HG02885 (cell line): ENCODE data around the gene ALDH1A1.

Source experiments
- ATAC-seq: cut with Tn5 transposase; IDR thresholded peaks from one replicate; pipeline ENCODE4 v1.9.1; 2021; ENCODE audit warnings: mild to moderate bottlenecking; ENCODE audit not compliant: unreplicated experiment, poor library complexity

ALDH1A1 gene

DNA sequence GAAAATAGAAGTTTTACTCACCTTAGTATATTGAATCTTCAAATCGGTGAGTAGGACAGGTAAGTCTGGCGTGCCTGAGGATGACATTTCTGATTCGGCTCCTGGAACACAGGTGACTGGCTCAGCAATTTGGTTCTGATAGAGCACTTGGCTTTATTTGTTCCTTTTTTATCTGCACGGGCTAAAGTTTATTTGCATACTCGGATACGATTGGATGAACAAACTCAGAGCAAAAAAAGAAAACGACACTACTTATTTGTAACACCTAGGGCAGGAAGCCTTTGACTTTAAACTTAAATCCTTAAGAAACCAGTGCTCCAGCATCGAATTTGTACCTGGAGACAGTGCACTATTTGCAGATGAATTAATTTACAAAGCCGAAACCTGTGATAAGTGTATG lies at the start of gene ALDH1A1:
TSS of gene ALDH1A1 (minus strand) at position 140 of the 400 bp plus-strand sequence. CDS start at position 87, 53 bp downstream.
- ATAC-seq, result no peak

DNA sequence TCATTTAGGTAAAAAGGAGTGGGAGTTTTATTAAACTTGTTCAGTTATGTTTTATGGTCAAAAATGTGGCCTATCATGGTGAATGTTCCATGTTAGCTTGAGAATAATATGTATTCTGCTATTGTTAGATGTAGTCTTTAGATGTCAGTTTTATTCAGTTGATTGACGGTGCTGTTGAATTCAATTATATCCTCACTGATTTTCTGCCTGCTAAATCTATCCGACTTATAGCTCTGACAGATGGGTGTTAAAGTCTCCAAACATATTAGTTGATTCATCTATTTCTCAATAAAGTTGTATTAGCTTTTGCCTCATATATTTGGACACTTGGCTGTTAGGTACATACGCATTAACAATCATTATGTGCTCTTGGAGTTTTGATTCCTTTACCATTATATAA lies 49.0 kb upstream of the ALDH1A1 start:
- no peak for ATAC-seq

- no peak for ATAC-seq
Observed at GRCh38 chr9:72998363-72998762, 45.5 kb upstream of the ALDH1A1 start.

- ATAC-seq, result no peak
Observed at GRCh38 chr9:72997387-72997995, 44.6 kb upstream of the ALDH1A1 start.

DNA sequence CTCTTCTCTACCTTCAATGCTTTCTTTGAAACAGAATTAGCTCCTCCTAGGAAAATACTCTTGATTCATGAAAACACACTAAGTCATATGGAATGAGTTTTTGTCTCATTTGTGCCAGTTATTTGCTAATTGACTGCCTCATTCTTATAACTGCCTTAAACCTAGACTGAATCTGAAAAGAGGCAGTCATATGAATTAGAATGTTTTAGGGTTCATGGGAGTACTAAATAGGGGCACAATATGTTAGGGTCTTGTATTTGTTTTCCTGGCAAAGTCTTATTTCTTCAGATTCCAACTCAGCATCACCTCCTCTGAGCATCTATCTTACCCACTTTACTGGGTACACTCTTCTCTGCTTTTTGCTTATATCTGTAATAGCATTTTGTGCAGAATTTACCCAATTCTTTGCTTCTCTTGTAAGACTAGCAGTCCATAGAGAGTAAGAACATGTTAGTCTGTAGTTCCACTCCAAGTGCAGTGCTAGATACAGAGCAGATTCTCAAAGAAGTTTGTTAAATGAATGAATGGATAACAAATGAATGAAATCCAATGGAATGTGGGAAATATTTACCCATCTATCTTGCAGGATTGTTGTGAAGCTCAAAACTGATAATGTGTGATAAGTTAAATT lies 43.9 kb upstream of the ALDH1A1 start:
- no peak for ATAC-seq

DNA sequence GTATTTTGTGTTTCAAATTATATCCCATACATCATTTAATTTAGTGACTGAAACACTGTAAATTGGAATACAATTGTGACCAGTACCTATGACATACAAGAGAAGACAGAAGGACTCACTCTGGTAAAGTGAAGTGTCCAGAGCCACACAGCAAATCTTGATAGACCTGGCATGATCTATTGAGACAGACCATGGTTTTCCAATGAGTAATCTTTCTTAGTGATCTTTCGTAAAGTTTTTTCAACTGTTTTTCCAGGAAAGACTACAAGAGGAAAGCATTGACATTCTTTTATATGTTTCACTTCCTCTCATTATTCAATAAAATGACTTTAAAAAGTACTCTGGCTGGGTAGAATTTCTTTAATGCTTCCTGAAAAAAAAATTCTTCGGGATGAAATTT lies 43.3 kb upstream of the ALDH1A1 start:
- ATAC-seq, result no peak

DNA sequence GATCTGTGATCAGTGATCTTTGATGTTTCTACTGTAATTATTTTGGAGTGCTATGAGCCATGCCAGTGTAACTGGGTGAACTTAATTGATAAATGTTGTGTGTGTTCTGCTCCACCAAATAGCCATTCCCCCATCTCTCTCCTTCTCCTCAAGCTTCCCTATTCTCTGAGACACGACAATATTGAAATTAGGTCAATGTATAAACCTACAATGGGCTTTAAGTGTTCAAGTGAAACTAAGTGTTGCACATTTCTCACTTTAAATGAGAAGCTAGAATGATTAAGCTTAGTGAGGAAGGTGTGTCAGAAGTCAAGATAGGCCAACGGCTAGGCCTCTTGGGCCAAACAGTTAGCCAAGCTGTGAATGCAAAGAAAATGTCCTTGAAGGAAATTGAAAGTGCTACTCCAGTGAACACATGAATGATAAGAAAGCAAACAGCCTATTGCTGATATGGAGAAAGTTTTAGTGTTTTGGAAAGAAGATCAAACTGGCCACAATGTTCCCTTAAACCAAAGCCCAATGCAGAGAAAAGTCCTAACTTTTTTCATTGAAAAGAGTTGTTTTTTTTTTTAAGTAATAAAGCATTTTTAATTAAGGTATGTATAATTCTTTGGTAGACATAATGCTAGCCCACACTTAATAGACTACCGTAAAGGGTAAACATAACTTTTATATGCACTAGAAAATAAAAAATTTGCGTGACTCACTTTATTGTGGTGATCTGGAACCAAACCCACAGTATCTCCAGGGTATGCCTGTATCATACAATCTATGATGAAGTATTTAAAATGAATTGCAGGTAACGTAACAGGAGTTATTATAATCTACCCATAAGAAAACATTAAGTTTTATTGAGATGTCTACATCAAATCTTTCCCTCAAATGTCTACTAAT lies 42.5 kb upstream of the ALDH1A1 start:
- ATAC-seq, result no peak

- no peak for ATAC-seq
Observed at GRCh38 chr9:72991772-72992171, 38.9 kb upstream of the ALDH1A1 start.

- ATAC-seq, result no peak
Observed at GRCh38 chr9:72990397-72991182, 37.7 kb upstream of the ALDH1A1 start.

DNA sequence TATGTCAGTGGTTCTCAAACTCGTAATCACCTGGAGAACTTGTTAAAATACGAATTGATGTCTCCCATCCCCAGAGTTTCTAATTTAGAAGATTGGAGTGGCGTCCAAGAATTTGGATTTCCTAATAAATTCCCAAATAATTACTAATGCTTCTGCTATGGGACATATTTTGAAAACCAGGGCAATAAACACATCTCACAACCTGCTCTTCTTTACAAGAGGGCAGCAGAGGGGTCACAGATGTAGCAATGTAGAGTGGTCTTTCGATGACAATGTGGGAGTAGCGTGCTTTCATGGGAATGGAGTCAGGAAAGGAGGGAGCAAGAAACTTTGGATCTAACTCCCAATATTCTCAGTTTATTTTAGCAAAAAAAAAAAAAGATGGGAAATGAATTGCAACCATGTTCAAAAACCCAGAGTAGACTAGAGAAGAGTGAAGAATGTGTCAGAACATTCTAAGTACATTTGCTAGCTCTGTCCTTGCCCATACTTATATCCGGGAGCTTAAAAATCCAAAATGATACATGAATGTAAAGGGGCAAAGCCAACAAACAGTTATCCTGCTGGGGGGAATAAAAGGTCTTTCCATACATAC lies 33.8 kb upstream of the ALDH1A1 start:
- ATAC-seq, result no peak

DNA sequence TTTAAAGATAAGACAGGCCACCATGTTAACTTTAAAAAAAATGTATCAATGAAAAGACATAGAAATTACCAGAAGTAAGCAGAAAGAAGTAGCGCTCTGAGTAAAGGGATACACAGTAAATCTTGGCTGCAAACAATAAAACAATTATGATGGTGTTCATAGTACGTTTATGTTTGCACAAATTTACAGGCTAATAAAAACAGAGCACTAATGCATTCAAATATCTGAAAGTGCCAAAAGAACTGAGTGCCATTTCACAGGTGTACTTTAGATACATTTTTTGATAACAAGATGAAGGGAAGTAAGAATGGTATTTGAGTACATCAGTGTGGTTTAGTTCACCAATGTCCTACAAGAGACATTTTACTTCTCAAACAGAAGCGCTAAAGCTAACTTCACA lies 32.9 kb upstream of the ALDH1A1 start:
- ATAC-seq, result no peak

- ATAC-seq, result no peak
Observed at GRCh38 chr9:72984991-72985390, 32.1 kb upstream of the ALDH1A1 start.

DNA sequence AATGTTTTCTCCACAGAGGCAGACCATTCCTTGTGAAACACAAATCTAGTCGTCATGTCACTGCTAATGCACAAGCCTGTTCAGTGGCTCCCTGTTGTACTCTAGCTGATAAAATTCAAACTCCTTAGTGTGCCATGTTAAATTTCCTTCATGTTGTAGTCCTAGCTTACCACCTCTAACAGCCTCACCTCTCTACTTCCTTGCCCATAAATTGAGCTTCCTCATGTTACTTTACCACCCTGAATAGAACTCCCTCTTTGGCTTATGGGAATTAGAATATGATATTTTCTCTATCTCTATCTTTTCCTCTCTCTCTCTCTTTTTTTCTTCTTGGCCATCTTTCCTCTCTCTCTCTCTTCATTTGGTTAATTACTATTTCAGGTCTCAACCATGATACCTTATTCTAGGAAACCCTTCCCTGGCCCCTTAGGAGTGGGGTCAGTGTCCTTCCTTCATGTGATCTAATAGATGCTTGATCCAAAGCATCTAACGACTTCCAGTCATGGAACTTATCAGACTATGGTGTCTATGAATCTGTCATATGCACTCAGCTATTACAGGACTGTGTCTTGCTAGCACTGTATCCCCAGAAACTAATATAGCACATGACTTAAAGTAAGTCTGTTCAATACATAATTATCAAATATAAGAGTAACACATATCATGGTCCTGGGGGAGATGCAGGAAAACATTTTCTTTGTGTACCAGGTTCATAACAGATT lies 31.5 kb upstream of the ALDH1A1 start:
- ATAC-seq, result no peak

GRCh38 chr9:72983512-72984225 lies 30.8 kb upstream of the ALDH1A1 start:
- no peak for ATAC-seq

DNA sequence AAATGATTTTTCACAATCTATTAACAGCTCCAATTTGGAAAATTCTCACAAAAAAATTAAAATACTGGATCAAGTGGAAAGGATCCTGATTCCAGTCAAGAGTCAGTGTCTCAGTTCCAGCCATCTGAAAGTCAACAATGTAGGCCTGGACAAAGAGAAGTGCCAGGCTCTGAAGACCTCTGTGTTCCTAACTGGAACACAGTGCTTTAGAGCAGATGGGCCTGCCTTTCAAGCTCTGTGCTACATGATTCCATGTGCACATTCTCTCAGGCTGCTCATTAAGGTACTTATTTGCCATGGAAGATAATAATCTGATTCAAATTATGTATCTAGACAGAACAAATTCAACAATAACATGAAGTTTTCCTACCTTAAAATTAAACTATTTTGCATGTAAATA lies 30.2 kb upstream of the ALDH1A1 start:
- no peak for ATAC-seq

- no peak for ATAC-seq
Observed at GRCh38 chr9:72982146-72982799, 29.4 kb upstream of the ALDH1A1 start.

DNA sequence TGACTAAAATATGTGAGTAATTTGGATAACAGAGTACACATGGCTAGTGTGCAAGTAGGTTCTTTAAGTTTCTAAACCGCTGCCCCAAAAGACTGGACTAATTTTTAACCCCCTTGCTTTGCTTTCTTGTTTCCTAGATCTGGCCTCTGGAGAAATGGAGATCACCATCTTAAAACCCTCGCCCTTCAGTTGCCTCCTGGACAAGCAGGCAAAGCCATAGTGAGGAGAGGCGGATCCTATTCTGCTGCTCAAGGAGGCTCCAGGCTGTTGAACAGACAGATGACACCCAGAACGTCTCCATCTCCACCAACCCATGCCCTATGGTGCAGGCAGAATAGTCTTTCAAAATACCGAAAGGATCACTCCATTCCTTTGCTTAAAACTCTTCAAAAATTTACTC lies 28.6 kb upstream of the ALDH1A1 start:
- no peak for ATAC-seq

DNA sequence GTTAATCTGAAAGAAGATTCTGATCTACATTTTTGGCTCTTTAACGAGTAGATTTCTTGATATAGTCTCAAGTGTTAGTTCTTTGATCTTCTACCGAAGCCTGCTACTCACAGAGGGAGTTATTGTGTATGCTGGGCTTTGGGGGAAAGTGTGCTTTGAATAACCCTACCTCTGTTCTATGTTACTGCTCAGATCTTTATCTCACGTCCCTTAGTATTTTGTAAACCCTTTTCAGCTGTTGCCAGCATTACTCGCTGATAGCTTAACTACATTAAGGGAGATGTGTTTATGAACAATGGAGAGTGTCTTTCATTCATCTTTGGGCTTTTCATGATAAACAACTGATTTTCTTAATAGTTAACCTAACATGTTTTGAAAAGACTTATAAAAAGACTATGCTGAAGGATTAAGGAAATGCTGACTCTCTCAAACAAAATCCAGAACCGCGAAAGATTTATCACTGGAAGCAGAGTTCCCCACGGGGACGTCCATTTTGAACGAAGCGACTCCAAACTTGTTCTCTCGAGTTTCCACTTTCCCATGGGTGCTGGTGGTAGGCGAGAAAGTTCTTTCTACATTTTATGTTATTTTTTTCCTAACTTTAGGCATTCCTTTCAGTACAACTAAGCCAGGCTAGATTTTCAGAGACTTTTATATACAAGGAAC lies 27.9 kb upstream of the ALDH1A1 start:
- ATAC-seq, result no peak
